HG02759 (cell line): ENCODE data around the gene RAB31.

Experiments
- ATAC-seq: cut with Tn5 transposase; IDR thresholded peaks from one replicate; pipeline ENCODE4 v1.9.1; 2021; ENCODE audit warnings: mild to moderate bottlenecking, moderate library complexity; ENCODE audit not compliant: unreplicated experiment

The RAB31 gene

DNA sequence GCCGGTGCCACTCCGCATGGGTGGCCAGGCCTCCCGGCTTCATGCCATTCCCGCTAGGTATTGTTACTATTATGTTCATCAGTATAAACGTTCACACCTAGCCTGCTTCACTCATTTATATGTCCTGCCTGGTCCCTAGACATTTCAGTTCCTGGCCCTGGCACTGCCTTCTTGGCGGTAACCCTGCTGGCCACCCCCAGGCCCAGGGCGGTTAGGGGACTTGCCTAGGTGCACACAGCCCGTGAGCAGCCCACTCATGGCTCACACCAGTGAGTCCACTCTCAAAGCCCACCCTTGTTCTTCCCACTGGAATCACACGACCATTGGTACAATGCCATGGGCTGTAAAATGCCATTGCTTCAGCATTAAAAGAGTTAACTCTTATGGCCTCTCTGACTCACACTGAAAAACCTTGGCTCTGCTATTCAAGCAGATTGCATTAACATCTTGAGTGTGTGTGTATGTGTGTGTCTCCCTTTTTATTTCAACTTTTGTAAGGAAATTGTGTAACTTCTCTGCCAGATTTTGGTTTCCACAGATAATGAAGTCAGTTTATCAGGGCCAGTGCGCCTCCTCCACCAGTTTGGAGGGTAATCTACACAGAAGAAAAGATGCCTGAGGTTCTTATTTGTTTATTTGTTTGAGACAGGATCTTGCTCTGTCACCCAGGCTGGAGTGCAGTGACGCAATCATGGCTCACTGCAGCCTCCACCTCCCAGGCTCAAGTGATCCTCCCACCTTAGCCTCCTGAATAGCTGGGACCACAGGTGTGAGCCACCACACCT lies 74.2 kb downstream of the RAB31 start:
- no peak for ATAC-seq

GRCh38 chr18:9786631-9787030 lies 78.5 kb downstream of the RAB31 start:
- ATAC-seq: no peak

DNA sequence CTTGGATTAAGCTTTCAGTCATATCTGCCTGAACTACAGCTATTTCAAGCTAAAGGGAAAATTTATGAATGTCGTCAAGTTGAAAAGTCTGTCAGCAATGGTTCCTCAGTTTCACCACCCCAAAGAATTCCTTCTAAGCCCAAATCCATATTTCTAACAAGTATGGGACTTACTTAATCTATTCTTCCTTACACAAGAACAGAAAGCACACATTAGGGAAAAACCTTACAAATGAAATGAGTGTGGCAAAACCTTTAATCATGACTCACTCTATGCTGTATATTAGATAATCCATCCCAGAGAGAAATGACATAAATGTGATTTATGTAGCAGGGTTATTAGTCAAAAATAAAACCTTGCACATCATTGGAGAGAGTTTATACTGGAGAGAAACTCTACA lies 78.9 kb downstream of the RAB31 start:
- ATAC-seq: no peak

DNA sequence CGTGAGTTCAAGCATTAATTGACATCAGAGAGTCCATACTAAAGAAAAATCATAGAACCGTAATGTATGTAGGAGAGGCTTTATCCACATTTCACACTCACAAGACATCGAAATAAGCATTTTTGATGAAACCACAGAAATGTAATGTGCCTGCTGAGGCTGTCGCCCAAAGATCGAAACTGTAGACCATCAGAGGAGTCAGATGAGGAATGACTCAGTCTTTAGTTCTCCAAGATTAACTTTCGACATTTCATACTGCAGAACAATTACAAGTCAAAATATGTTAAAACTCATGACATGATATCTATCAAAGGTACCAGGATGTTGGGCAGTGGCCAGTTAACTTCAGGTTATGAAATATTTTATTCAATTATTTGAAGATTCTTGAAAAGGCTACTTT lies 79.6 kb downstream of the RAB31 start:
- ATAC-seq: no peak

GRCh38 chr18:9788140-9788539 lies 80.0 kb downstream of the RAB31 start:
- ATAC-seq: no peak

GRCh38 chr18:9788860-9789259 lies 80.8 kb downstream of the RAB31 start:
- no peak for ATAC-seq

- no peak for ATAC-seq
These were observed 82.2 kb downstream of the RAB31 start for GRCh38 chr18:9790261-9790660.

DNA sequence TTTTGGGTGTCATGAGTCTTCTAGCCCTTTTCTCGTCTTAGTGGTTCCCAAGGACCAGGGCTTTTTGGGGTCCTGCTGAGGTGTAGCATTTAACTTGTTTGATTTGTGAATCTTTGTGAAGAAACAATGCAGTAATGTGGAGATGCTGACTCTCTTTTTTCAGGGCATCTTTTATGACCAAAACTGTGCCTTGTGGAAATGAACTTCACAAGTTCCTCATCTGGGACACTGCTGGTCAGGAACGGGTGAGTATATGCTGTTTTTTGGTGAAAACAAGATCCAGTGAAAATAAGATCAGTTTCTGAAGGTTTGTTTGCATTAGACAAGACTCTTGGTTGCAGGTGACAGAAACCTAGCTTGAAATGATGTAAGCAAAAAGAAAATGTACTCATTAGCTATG lies 83.9 kb downstream of the RAB31 start:
- no peak for ATAC-seq

GRCh38 chr18:9792565-9793245 lies 84.6 kb downstream of the RAB31 start:
- no peak for ATAC-seq

- no peak for ATAC-seq
These were observed 87.9 kb downstream of the RAB31 start for GRCh38 chr18:9796011-9796410.

GRCh38 chr18:9796935-9797549 lies 88.9 kb downstream of the RAB31 start:
- ATAC-seq: no peak

DNA sequence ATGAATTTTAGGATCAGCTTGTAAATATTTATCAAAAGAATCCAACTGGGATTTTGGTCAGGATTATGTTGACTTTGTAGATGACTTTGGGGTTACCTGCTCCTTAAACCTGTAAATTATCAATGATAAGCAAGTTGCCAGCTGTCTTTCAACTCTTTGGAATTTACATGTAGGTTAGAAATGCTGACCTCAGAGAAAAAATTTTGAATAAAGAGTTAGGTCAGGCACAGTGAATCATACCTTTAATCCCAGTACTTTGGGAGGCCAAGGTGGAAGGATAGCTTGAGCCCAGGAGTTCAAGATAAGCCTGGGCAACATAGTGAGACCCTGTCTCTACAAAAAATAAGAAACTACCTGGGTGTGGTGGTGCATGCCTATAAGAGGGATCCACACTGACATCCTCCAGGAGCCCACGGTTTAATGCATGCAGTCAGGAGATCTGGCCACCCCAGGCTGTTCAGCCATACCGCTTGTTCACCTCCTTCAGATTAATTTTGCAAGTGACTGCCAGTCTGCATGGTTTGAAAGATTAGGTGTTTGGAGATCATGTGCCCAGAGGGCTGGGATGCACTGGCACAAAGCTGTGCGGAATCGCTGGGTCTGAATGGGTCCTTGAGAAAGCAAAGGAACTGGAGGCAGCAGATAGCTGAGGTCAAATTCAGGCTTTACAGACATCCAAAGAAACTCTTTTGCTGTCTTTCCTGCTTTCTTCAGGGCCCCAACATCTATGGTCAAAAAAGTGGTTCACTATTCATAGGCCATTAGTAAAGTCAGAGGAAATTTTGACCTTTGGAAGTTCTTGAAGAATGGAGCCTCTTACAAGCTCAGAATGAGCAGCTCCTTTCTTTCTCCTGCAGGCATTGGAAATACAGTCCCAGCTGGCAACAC lies 94.3 kb downstream of the RAB31 start:
- ATAC-seq: no peak

DNA sequence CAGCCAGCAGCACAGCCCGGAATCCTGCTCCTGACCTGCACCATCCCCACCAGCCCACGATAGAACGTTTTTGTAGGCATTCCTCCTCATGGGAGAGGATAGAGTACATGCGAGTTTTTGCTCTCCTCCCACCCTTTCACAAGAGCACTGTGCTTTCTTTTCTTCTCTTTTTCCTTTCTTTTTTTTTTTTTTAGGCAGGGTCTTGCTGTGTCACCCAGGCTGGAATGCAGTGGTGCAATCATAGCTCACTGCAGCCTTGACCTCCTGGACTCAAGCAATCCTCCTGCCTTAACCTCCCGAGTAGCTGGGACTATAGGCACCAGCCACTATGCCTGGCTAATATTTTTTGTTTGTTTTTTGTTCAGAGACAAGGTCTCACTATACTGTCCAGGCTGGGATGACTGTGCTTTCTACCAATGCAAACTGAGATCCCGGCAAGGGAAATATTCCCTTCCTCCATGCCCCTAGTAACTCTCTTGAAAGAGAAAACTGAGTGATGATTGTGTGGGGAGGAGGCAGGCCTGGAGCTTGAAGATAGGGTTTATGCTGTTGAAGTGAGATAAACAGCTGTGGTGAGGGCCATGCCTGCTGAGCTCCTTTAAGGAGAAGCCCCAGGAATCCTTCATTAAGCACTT lies 95.1 kb downstream of the RAB31 start:
- no peak for ATAC-seq

DNA sequence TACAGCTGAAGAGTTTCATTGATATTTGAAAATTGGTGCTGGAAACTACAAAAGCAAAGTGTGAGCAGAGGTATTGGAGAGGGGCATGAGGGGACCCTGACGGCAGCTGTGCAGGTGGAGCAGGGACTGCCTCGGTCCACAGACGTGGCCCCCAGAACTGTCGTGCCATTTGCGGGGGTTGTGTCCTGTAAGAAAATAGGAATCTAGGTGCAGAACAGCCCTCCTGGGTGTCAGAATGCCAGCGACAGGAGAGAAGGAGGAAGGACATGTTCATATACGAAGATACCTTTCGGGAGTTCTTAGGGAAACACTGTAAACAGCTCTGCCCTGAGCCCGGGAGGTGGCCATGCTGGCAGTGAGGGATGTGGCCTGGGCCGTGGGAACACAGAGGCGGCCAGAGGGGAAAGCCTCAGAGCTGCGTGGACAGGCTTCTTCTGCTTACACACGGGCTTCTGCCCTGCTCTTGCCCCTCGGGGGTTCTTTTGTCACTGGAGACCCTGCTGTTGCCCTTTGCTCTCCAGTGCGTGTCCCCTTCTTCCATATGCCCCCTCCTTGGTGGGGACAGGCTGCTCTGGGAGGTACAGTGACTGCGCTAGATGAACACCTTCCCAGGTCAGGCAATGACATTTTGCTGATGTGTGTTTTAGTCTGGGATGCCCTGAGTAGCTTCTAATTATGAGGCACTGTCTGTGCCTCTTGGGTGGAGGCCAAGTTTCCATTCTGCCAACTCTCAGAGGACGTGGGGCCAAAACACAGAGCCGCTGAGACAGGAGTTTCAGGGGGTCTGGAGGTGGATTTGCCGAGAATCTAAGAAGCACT lies 95.8 kb downstream of the RAB31 start:
- no peak for ATAC-seq

- no peak for ATAC-seq
These were observed 96.5 kb downstream of the RAB31 start for GRCh38 chr18:9804517-9805104.

- no peak for ATAC-seq
These were observed 98.8 kb downstream of the RAB31 start for GRCh38 chr18:9806905-9807304.

DNA sequence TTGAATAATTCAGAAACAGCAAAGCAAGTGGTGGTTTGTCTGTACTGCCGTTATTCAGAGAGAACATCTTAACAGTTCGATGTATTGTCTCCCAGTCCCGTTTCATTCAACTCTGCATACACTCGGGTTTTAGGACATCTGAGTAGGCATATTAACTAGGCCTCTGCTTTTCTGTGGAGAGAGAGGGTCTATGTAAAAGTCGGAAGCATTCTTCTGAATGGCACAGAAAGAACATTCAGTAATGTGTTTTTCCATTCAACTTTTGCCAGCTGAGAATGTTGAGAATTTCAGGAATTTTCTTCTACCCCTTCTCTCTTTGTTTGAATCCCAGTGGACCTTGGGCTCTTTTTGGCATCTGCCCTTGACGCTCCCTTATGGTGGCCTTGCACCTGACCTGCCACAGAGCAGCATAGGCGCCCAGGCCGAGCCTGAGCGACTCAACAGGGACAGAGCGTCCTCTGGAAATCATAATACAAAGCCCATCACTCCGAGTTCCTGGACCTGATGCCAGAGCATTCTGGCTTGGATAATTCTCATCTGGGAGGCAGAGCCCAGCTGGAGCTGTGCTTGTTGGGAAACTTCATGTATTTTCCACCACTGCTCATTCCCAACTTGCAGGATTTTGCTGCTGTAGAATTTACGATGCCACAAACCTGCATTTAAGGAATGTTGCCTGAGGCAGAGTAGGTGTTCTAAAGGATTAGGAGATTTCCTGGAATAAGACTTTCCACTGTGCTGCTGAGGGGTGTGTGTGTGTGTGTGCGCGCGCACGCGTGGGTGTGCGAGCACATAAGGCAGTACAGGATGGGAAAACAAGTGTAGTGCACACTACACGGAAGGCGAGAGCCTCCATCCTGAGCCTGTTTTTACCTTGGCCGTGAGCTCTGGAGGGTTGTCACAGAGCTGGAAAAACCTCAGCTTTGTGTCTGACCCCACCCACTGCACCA lies 100.5 kb downstream of the RAB31 start:
- ATAC-seq: no peak

- no peak for ATAC-seq
These were observed 101.6 kb downstream of the RAB31 start for GRCh38 chr18:9809697-9810096.
